ENCODE results near the gene ALCAM. TPM values are rescaled to one million over a fixed set of nuclear protein-coding genes. Genes with fewer than 3 reads are reported as not detected.

ALCAM gene
- total and polyA plus RNA-seq, 7 donors: 0.42 to 1.5 (median 0.70) TPM

GRCh38 chr3:105449414-105449813, 82.7 kb downstream of the ALCAM start:
- DNase-seq: no peak
- H3K4me3 ChIP-seq: no peak overlapping the region
- intact Hi-C loops (cut with DNase I): no loop called here
- no peak overlapping the region for H3K27ac ChIP-seq
- no peaks in the 10 kb centered on the region for H3K4me1 ChIP-seq
- 80 to 83% (median 80%) methylated on average over 3 of the region's 3 CpGs for WGBS, 3 donors
- no peak for ATAC-seq
- no peaks in the 10 kb centered on the region for H3K36me3 ChIP-seq (ENCODE audit: insufficient read depth in 1 of 2, low read depth in 1 of 2)
- no peak for TF ChIP-seq CTCF (IDR thresholded peaks at IDR 0.05)
- H3K27me3 ChIP-seq (ENCODE audit: insufficient read depth in 3 of 3, low read length in 2 of 3): no peaks in the 10 kb centered on the region
- H3K9me3 ChIP-seq: no peaks in the 10 kb centered on the region

- no peak for ATAC-seq
- Histone ChIP-seq H3K4me3 (no peak overlapping the region), H3K27me3 (ENCODE audit: insufficient read depth in 3 of 3, low read length in 2 of 3) (no peaks in the 10 kb centered on the region), H3K36me3 (ENCODE audit: insufficient read depth in 1 of 2, low read depth in 1 of 2) (no peaks in the 10 kb centered on the region), H3K9me3 (no peaks in the 10 kb centered on the region), H3K27ac (no peak overlapping the region), H3K4me1 (no peaks in the 10 kb centered on the region)
- no peak for DNase-seq
- no peak for TF ChIP-seq CTCF (IDR thresholded peaks at IDR 0.05)
- intact Hi-C loops (cut with DNase I): no loop called here
- 77 to 83% (median 82%) methylated on average over 6 of the region's 6 CpGs for WGBS, 3 donors
Observed at GRCh38 chr3:105456017-105456416, 89.3 kb downstream of the ALCAM start.

DNA sequence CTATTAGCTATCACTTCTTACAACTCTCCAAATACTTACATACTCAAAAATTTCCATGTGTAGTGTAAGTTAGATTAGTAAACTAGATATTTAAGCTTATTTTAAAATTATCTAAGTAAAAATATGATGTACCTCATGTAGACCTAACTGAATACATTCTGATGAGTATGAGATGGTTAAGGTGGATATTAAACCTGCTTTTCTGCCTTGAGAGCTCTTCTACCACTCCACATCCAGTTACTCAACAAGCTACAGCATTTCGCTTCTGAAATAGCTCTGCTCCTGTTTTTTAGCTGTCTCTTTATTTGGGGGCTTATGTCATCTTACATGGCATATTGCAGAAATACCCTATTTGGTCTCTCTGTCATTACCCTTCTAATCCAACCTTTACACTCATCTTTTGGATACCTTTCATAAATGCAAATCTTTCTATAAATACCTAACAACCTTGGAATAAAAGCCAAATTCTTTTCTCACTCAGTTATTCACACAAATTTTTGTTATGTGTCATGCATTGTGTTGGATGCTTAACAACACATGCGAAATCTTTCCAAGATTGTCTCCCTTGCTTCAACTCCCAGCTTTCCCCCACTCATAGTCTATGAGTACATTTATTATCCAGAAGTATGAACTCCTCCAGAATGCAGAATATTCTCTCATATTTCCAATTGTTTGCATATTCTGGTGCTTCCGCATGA, 92.0 kb downstream of the ALCAM start:
- no peak for TF ChIP-seq CTCF (IDR thresholded peaks at IDR 0.05)
- 82 to 88% (median 85%) methylated on average over 3 of the region's 3 CpGs for WGBS, 3 donors
- no peaks in the 10 kb centered on the region for H3K4me1 ChIP-seq

GRCh38 chr3:105459566-105460290, 93.0 kb downstream of the ALCAM start:
- no peak for DNase-seq
- no peak for ATAC-seq

More for the DNA sequence above, 92.0 kb downstream of the ALCAM start:
- intact Hi-C loops (cut with DNase I): no loop called here
- ATAC-seq (no peak), DNase-seq (no peak)
- H3K4me3 ChIP-seq: no peak overlapping the region
- H3K9me3 ChIP-seq: no peaks in the 10 kb centered on the region
- no peak overlapping the region for H3K27ac ChIP-seq
- H3K36me3 ChIP-seq (ENCODE audit: insufficient read depth in 1 of 2, low read depth in 1 of 2): no peaks in the 10 kb centered on the region
- no peaks in the 10 kb centered on the region for H3K27me3 ChIP-seq (ENCODE audit: insufficient read depth in 3 of 3, low read length in 2 of 3)

More at GRCh38 chr3:105459566-105460290, 93.0 kb downstream of the ALCAM start:
- 60 to 62% (median 60%) methylated on average over 3 of the region's 3 CpGs for WGBS, 3 donors
- no peaks in the 10 kb centered on the region for H3K4me1 ChIP-seq
- no peaks in the 10 kb centered on the region for H3K27me3 ChIP-seq (ENCODE audit: insufficient read depth in 3 of 3, low read length in 2 of 3)
- no peak for TF ChIP-seq CTCF (IDR thresholded peaks at IDR 0.05)
- intact Hi-C loops (cut with DNase I): no loop called here
- H3K27ac ChIP-seq: no peak overlapping the region
- H3K36me3 ChIP-seq (ENCODE audit: insufficient read depth in 1 of 2, low read depth in 1 of 2): no peaks in the 10 kb centered on the region
- H3K4me3 ChIP-seq: no peak overlapping the region
- H3K9me3 ChIP-seq: no peaks in the 10 kb centered on the region
